ENCODE measurements around the gene ZNRF3.
"Not testable (repeated sequence)": the region's sequence is repeated elsewhere in the genome, so short reads cannot be mapped to it uniquely, and the experiment has no call there.

The ZNRF3 gene

DNA sequence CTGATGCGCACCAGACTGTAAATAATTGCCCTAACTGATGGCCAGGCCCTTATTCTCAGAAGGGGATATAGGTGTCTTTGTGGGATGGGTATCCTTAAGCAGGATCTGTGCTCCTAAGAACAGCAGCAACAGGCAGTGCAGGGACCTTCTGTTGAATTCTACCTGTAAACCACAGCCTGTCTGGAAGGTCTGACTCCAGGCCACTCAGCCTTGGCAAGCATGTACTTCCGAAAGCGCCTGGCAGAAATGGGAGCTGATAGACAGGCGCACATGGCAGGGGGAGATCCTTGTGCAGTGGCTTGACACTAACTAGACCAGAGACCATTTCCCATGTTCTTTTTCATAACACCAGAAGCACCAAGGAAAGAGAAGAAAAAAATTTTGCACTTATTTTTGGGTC is 119.2 kb downstream of the ZNRF3 start:
- H3K4me3 ChIP-seq (ENCODE audit: low read length) = no peak overlapping the region
- DNase-seq (ENCODE audit: low read depth) = no peak
- TF ChIP-seq CTCF (conservative IDR thresholded peaks at IDR 0.05; ENCODE audit: low read length) = no peak

DNA sequence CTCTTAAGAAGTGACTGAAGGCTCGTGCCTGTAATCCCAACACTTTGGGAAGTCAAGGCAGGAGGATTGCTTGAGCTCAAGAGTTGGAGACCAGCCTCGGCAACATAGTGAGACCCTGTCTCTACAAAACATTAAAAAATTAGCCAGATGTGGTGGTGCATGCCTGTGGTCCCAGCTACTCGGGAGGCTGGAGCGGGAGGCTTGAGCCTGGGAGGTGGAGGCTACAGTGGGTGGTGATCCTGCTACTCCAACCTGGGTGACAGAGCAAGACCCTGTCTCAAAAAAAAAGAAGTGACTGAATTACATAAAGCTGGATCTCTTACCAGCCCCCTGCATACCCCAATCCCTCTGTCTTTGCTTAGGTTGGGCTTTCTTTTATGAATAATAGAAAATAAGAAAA is 120.2 kb downstream of the ZNRF3 start:
- no peak overlapping the region for H3K4me3 ChIP-seq (ENCODE audit: low read length)
- no peak for DNase-seq (ENCODE audit: low read depth)
- no peak for TF ChIP-seq CTCF (conservative IDR thresholded peaks at IDR 0.05; ENCODE audit: low read length)

GRCh38 chr22:29003975-29004646 is 120.7 kb downstream of the ZNRF3 start:
- TF ChIP-seq CTCF (conservative IDR thresholded peaks at IDR 0.05; ENCODE audit: low read length) = no peak
- no peak for DNase-seq (ENCODE audit: low read depth)
- no peak overlapping the region for H3K4me3 ChIP-seq (ENCODE audit: low read length)

- DNase-seq (ENCODE audit: low read depth) = no peak
- H3K4me3 ChIP-seq (ENCODE audit: low read length) = no peak overlapping the region
- no peak for TF ChIP-seq CTCF (conservative IDR thresholded peaks at IDR 0.05; ENCODE audit: low read length)
Observed at GRCh38 chr22:29004647-29005371, 121.4 kb downstream of the ZNRF3 start.

DNA sequence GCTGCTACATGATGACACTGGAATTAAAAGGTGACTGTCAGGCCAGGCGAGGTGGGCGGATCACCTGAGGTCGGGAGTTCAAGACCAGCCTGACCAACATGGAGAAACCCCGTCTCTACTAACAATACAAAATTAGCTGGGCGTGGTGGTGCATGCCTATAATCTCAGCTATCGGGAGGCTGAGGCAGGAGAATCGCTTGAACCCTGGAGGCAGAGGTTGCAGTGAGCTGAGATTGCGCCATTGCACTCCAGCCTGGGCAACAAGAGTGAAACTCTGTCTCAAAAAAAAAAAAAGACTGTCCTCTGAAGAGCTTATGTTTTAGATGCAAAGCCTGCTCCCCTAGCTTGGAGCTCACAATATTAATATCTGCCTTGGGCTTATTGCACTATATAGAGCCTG is 122.4 kb downstream of the ZNRF3 start:
- not testable (repeated sequence) for H3K4me3 ChIP-seq (ENCODE audit: low read length); DNase-seq (ENCODE audit: low read depth)

- TF ChIP-seq CTCF (conservative IDR thresholded peaks at IDR 0.05; ENCODE audit: low read length) = no peak
- H3K4me3 ChIP-seq (ENCODE audit: low read length) = no peak overlapping the region
- DNase-seq (ENCODE audit: low read depth) = no peak
Observed at GRCh38 chr22:29006346-29006745, 123.0 kb downstream of the ZNRF3 start.

- H3K4me3 ChIP-seq (ENCODE audit: low read length) = no peak overlapping the region
- DNase-seq (ENCODE audit: low read depth) = no peak
- TF ChIP-seq CTCF (conservative IDR thresholded peaks at IDR 0.05; ENCODE audit: low read length) = no peak
Observed at GRCh38 chr22:29009148-29009547, 125.8 kb downstream of the ZNRF3 start.

All from AG10803 (cell line).